ENCODE measurements around the gene HMOX1.

DNA sequence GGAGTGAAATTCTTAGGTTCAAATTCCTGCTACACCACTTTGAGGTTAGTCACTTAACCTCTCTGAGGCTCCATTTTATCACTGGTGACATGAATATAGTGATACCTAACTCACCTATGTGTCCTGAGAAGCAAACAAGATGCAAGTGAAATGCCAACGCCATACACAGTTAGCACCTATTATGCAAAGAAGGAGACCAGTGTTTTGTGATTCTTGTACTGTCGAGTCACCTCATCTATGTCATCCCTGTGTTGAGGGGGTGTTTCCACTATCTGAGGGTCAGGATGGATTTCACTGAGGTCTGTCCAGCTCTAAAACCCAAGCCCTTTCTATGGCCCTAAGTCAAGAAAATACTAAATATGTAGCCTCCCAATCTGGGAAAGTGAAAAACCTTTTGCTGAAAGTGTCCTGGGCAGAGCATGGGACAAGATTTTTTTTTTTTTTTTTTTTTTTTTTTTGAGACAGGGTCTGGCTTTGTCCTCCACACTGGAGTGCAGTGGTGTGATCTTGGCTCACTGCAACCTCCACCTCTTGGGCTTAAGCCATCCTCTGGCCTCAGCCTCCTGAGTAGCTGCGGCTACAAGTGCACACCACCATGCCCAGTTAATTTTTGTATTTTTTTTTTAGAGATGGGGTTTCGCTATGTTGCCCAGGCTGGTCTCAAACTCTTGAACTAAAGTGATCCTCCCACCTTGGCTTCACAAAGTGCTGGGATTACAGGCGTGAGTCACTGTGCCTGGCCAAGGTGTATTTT is 14.1 kb downstream of the HMOX1 start:
- TF ChIP-seq, protein P1, sequence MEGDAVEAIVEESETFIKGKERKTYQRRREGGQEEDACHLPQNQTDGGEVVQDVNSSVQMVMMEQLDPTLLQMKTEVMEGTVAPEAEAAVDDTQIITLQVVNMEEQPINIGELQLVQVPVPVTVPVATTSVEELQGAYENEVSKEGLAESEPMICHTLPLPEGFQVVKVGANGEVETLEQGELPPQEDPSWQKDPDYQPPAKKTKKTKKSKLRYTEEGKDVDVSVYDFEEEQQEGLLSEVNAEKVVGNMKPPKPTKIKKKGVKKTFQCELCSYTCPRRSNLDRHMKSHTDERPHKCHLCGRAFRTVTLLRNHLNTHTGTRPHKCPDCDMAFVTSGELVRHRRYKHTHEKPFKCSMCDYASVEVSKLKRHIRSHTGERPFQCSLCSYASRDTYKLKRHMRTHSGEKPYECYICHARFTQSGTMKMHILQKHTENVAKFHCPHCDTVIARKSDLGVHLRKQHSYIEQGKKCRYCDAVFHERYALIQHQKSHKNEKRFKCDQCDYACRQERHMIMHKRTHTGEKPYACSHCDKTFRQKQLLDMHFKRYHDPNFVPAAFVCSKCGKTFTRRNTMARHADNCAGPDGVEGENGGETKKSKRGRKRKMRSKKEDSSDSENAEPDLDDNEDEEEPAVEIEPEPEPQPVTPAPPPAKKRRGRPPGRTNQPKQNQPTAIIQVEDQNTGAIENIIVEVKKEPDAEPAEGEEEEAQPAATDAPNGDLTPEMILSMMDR (IDR thresholded peaks at IDR 0.05): no peak
- TF ChIP-seq POLR2A (IDR thresholded peaks at IDR 0.05): no peak
